IPS-18c (cell line): ENCODE data around the gene NEK3.
"Not testable (repeated sequence)": the region's sequence is repeated elsewhere in the genome, so short reads cannot be mapped to it uniquely, and the experiment has no call there.

Experiments used
- H3K4me3 ChIP-seq: 2 replicates; pipeline ENCODE4 v1.7.0; 2013; ENCODE audit warnings: low read depth, mild to moderate bottlenecking, low read length, moderate library complexity; ENCODE audit not compliant: insufficient read depth
- H3K9me3 ChIP-seq: one replicate; pipeline ENCODE4 v1.6.1; 2013; ENCODE audit warnings: mild to moderate bottlenecking, low read length, moderate library complexity; ENCODE audit not compliant: control insufficient read depth, insufficient read depth

The NEK3 gene

GRCh38 chr13:52173970-52174369 is 14.6 kb upstream of the NEK3 start:
- not testable (repeated sequence) for H3K4me3 ChIP-seq, H3K9me3 ChIP-seq

GRCh38 chr13:52173373-52173772 is 14.0 kb upstream of the NEK3 start:
- Histone ChIP-seq H3K9me3 (no peaks in the 10 kb centered on the region), H3K4me3 (no peak overlapping the region)

GRCh38 chr13:52171686-52172085 is 12.3 kb upstream of the NEK3 start:
- H3K9me3 ChIP-seq, H3K4me3 ChIP-seq: not testable (repeated sequence)

DNA sequence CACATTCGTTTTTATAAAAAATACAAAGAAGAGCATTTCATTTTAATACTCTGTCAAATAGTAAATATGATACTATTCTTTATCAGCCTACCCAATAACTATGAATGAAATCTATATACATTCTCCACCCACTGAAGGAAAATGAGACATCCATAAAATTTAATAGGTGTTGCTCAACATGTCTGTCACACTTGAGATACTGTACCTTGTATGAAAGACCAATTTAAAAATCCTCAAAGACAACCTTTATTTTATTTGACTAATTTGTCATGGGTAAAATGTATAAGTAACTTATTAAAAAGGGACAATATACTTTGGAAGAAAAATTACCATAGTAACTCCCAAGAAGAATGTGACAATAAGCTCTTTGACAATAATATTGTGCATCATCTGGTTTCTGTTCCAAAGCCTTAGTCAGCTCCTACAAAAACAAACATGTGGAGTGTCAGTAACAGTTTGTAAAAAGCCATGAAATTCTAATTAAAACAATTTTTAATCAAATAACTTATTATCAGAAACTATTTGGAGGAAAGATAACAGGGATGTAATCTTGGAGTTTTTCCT is 11.5 kb upstream of the NEK3 start:
- H3K4me3 ChIP-seq, H3K9me3 ChIP-seq: not testable (repeated sequence)

- Histone ChIP-seq H3K9me3 (no peaks in the 10 kb centered on the region), H3K4me3 (no peak overlapping the region)
These were observed 10.4 kb upstream of the NEK3 start for GRCh38 chr13:52169839-52170238.

DNA sequence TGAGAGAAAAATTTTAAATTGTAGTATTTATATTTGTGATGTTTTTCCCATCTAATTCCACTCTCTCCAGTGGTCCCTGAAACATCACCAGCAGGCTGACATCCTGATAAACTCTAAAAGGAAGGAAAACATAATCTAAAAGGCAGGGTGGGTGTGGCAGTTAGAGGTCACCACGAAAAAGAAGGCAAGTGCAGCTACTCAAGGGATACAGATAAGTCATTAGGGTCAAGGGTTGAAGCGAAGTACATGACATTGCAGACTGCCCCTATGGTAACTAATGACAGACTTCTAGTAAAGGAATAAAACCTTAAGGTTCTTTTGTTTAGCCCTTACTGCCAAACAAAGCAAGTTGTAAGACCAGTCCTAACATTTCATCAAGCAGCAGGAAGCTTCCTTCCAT is 6.0 kb upstream of the NEK3 start:
- no peak overlapping the region for H3K4me3 ChIP-seq
- H3K9me3 ChIP-seq: no peaks in the 10 kb centered on the region

- no peaks in the 10 kb centered on the region for H3K9me3 ChIP-seq
These were observed 5.6 kb upstream of the NEK3 start for GRCh38 chr13:52164989-52165388.

GRCh38 chr13:52163878-52164277 is 4.5 kb upstream of the NEK3 start:
- not testable (repeated sequence) for H3K9me3 ChIP-seq, H3K4me3 ChIP-seq

More at GRCh38 chr13:52164989-52165388, 5.6 kb upstream of the NEK3 start:
- H3K4me3 ChIP-seq: no peak overlapping the region

GRCh38 chr13:52162279-52163101 is 3.1 kb upstream of the NEK3 start:
- Histone ChIP-seq H3K4me3 (no peak overlapping the region), H3K9me3 (no peaks in the 10 kb centered on the region)

DNA sequence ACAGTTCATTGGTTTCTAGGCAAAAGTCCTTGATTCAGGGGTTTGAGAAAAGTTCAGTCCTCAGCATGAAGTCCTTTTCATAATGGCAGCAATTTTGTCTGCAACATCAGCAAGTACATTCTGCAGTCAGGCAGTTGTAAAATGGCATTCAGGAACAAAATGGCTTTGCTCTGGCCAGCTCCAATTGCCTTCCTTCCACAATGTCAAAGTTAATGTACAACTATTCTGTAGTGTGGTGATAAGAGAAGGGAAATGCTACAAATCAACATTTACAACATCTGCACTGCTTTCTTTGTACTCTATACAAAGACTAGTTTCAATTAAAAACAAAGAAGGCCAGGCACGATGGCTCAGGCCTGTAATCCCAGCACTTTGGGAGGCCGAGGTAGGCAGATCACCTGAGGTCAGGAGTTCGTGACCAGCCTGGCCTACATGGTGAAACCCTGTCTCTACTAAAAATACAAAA is 1.8 kb upstream of the NEK3 start:
- no peak overlapping the region for H3K4me3 ChIP-seq
- H3K9me3 ChIP-seq: no peaks in the 10 kb centered on the region

- no peak overlapping the region for H3K4me3 ChIP-seq
- no peaks in the 10 kb centered on the region for H3K9me3 ChIP-seq
These were observed 1.1 kb upstream of the NEK3 start for GRCh38 chr13:52160506-52160905.

DNA sequence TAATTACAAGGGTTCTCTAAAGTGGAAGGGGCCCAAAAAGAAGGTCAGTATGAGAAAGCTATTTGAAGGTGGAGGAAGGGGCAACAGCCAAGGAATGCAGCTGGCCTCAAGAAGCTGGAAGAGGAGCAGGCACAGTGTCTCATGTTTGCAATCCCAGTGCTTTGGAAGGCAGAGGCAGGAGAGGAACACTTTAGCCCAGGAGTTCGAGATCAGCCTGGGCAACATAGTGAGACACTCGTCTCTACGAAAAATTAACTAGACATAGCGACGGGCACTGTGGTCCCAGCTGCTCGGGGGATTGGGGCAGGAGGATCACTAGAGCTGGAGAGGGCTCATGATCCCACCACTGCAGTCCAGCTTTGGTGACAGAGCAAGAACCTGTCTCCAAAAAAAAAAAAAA is 656 bp upstream of the NEK3 start:
- no peaks in the 10 kb centered on the region for H3K9me3 ChIP-seq
- H3K4me3 ChIP-seq: no peak overlapping the region

- peak overlapping the region; percentile 78 for H3K4me3 ChIP-seq
- H3K9me3 ChIP-seq: no peaks in the 10 kb centered on the region
These were observed 703 bp downstream of the NEK3 start for GRCh38 chr13:52158629-52159158.

DNA sequence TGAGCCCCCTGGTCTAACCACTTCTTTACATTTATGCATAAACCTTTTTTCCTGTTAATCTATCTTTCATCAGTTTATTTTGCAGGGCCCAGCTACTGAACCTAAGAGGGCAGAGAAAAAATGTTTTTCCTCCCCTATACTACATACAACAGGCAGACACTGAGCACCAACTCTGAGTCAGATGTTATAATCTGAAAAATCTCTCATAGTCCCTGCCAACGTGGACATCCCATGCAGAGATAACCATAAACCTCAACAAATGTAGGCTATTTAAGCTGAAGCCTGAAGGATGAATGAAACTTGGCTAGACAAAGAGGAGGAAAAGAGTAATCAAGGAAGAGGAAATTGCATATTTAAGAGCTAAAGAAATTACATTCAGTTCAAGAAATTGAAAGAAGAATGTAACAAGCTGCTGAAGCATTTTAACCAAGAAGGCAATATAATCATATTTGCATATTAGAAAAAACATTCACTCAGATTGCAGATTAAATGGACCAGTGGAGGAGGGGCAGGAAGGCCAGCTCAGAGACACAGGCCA is 2.6 kb downstream of the NEK3 start:
- no peak overlapping the region for H3K4me3 ChIP-seq
- H3K9me3 ChIP-seq: no peaks in the 10 kb centered on the region

DNA sequence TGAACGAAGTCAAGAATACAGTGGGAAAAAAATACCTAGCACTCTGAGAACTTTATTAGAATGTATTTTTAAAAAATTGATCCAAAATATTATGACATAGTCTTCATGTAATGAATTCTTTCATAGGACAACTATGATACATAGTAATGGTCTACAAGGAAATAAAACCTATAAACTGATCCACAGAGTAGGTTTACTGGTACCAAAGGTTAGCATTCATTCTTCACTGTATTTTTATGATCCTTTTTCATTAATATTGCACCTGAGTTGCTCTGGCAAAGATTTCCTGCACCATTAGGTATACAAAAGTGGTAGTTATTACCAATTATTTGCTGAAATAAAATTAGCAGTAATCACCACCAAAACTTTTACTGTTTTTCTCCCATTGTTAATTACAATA is 4.2 kb downstream of the NEK3 start:
- H3K4me3 ChIP-seq: no peak overlapping the region
- H3K9me3 ChIP-seq: no peaks in the 10 kb centered on the region

GRCh38 chr13:52147225-52147624 is 12.2 kb downstream of the NEK3 start:
- Histone ChIP-seq H3K9me3 (no peaks in the 10 kb centered on the region), H3K4me3 (no peak overlapping the region)

DNA sequence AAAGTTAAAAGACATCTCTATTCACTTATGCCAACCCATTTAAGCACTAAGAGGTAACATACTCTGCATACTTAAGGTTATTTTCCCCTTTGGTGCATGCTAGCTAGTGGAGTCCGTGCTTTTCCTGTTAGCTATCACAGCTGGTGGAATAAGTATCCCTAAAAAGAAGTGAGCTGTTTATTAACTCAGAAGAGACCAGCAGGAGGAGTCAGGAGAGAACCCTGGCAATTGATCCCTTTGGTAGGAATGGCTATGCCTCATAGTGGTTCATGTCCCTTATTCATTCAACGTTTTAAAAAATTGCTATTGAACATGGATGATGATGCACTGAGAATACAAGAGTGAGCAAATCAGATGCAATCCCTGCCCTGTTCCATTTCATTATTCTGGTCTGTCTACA is 18.1 kb downstream of the NEK3 start:
- Histone ChIP-seq H3K9me3 (no peaks in the 10 kb centered on the region), H3K4me3 (no peak overlapping the region)

DNA sequence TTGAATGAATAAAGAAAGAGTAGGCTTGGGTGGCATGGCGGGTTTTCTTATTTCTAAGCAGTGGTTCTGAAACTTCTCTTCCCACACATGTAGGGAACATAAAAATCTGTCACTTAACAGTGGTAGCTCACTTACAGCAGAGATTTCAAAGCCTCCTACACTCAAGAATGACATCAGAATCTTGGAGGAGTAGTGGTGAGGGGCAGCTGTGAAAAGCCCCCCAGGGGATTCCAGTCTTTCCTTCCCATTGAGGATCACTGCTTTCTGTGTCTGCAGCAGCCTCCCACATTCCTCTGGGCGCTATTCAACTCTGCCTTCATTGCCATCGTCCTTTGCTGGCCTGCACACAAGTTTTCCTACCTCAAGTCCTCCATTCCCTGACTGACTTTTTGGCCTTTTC is 21.9 kb downstream of the NEK3 start:
- Histone ChIP-seq H3K4me3 (no peak overlapping the region), H3K9me3 (no peaks in the 10 kb centered on the region)
